K562 (cell line): Measurements from ENCODE around the gene NACC1. TPM values are rescaled to one million over a fixed set of nuclear protein-coding genes. Genes with fewer than 3 reads are reported as not detected.

Experiments used
- ATF7 ChIP-seq: fragments of 450-650 bp; IDR thresholded peaks from 2 replicates; pipeline ENCODE4 v1.7.1; 2014; ENCODE audit warnings: mild to moderate bottlenecking, moderate library complexity
- HMGN3 ChIP-seq: IDR thresholded peaks from 2 replicates; pipeline ENCODE4 v1.6.1; 2011; ENCODE audit warnings: borderline replicate concordance, low read depth, mild to moderate bottlenecking, mixed read lengths, low read length; ENCODE audit not compliant: insufficient read length; ENCODE audit errors: extremely low read depth
- NR2C2 ChIP-seq, 2 experiments: fragments of 200-800 bp in 1 of 2; sonication (Bioruptor generic) in 1 of 2; sonication (generic) in 1 of 2; formaldehyde crosslinking in 1 of 2; IDR thresholded peaks; 2 replicates each; pipeline versions ENCODE4 v1.6.1 to v1.8.0; 2016 to 2022; ENCODE audit warnings: mild to moderate bottlenecking in 1 of 2, missing compliant biosample characterization in 1 of 2, missing genetic modification characterization in 1 of 2, missing genetic modification reagents in 1 of 2
- PCBP2 ChIP-seq: fragments of 200-400 bp; formaldehyde crosslinking; IDR thresholded peaks from 2 replicates; pipeline ENCODE4 v1.6.1; 2018; ENCODE audit warnings: low read length, low read depth, mild to moderate bottlenecking, moderate library complexity; ENCODE audit not compliant: poor library complexity, severe bottlenecking
- SAFB ChIP-seq: fragments of 200-400 bp; formaldehyde crosslinking; IDR thresholded peaks from 2 replicates; pipeline ENCODE4 v1.6.1; 2017; ENCODE audit warnings: low read depth, low read length, borderline replicate concordance
- TCF7L2 ChIP-seq: fragments of 150-350 bp; IDR thresholded peaks from 2 replicates; pipeline ENCODE4 v1.6.1; 2016; ENCODE audit warnings: low read depth, mild to moderate bottlenecking, low read length, moderate library complexity
- U2AF2 ChIP-seq: fragments of 200-400 bp; formaldehyde crosslinking; optimal IDR thresholded peaks from 2 replicates; pipeline ENCODE3; 2017; ENCODE audit warnings: low read depth, mild to moderate bottlenecking, low read length
- ZNF23 ChIP-seq: fragments of 250-450 bp; sonication (Bioruptor Pico); IDR thresholded peaks from 2 replicates; pipeline ENCODE4 v1.4.0; 2020; ENCODE audit warnings: mild to moderate bottlenecking
- ZNF318 ChIP-seq, 2 experiments: fragments of 450-650 bp; IDR thresholded peaks; 2 replicates each; pipeline ENCODE4 v1.6.1; 2016; ENCODE audit warnings: mild to moderate bottlenecking in 2 of 2, borderline replicate concordance in 1 of 2, low read depth in 1 of 2, moderate library complexity in 1 of 2
- ZNF561 ChIP-seq: fragments of 450-650 bp; formaldehyde crosslinking; conservative IDR thresholded peaks from 2 replicates; pipeline ENCODE4 v1.4.0; 2020; ENCODE audit warnings: mild to moderate bottlenecking, moderate library complexity
- polyA plus RNA-seq, 8 experiments: library from polyadenylated mRNA; depleted of rRNA in 4 of 8; stranded (reverse) in 5 of 8; unstranded in 3 of 8; fragments of >200 nt; fragmentation: Nextera tagmentation in 2 of 8; fragmentation: Illumina TruSeq in 1 of 8; extraction: Ambion mirVana in 2 of 8; extraction: Trizol in 1 of 8; gene quantifications; 2 replicates each; pipeline versions ENCODE4 v1.2.1 to v1.2.3, GENCODE V29; 2011 to 2014; ENCODE audit warnings: inconsistent platforms in 1 of 8, missing spikeins in 1 of 8
- total RNA-seq, 7 experiments: library from RNA; depleted of rRNA in 6 of 7; stranded (reverse); fragments of >200 nt in 6 of 7; fragmentation: Illumina TruSeq in 2 of 7; extraction: Trizol in 2 of 7; gene quantifications; 2 replicates each; pipeline versions ENCODE4 v1.2.1 to v1.2.3, GENCODE V29; 2011 to 2021; ENCODE audit warnings: low replicate concordance in 1 of 7
- TF ChIP-seq, protein P1 (sequence below): IDR thresholded peaks from 2 replicates; pipeline ENCODE4 v1.6.1; 2011; ENCODE audit warnings: borderline replicate concordance, low read depth, mild to moderate bottlenecking, moderate library complexity, low read length; ENCODE audit not compliant: insufficient read depth, poor library complexity, severe bottlenecking
- TF ChIP-seq, protein P2 (sequence below), 2 experiments: fragments of 450-650 bp in 1 of 2; sonication (generic) in 1 of 2; formaldehyde crosslinking in 1 of 2; IDR thresholded peaks in 1 of 2; conservative IDR thresholded peaks in 1 of 2; 2 replicates each; pipeline versions ENCODE4 v1.6.1 to v1.8.1; 2016 to 2023; ENCODE audit warnings: mild to moderate bottlenecking in 2 of 2, moderate library complexity in 2 of 2, inconsistent platforms in 1 of 2, missing genetic modification reagents in 1 of 2
- TF ChIP-seq, protein P3 (sequence below): fragments of 250-450 bp; sonication (Bioruptor Pico); IDR thresholded peaks from 2 replicates; pipeline ENCODE4 v1.8.0; 2021; ENCODE audit warnings: borderline replicate concordance, mild to moderate bottlenecking, moderate library complexity; ENCODE audit not compliant: poor library complexity, severe bottlenecking

NACC1 gene
- total and polyA plus RNA-seq, 9 of the 15 experiments (the other 6 are each of a cell fraction or from before 2014, with no cell fraction given), result 0.04 to 96.6 (median 25.8) TPM

GRCh38 chr19:13152974-13153568, 35.0 kb downstream of the NACC1 start (continued):
- TF ChIP-seq ZNF318 (IDR thresholded peaks at IDR 0.05; ENCODE audit: borderline replicate concordance in 1 of 2, low read depth in 1 of 2) (no peak), TCF7L2 (no peak), PCBP2 (peak; percentile 85), U2AF2 (no peak), HMGN3 (peak; percentile 64), NR2C2 (CRISPR knock-in tag; IDR thresholded peaks at IDR 0.05) (peak; percentile 56; the same call in 1 of the 2 replicates), NR2C2 (tag; IDR thresholded peaks at IDR 0.05) (peak; percentile 43), ZNF23 (CRISPR knock-in tag) (no peak), ATF7 (peak; percentile 98), SAFB (peak; percentile 86; the same call in 1 of the 2 replicates), ZNF561 (CRISPR knock-in tag) (no peak)
- TF ChIP-seq, protein P1, sequence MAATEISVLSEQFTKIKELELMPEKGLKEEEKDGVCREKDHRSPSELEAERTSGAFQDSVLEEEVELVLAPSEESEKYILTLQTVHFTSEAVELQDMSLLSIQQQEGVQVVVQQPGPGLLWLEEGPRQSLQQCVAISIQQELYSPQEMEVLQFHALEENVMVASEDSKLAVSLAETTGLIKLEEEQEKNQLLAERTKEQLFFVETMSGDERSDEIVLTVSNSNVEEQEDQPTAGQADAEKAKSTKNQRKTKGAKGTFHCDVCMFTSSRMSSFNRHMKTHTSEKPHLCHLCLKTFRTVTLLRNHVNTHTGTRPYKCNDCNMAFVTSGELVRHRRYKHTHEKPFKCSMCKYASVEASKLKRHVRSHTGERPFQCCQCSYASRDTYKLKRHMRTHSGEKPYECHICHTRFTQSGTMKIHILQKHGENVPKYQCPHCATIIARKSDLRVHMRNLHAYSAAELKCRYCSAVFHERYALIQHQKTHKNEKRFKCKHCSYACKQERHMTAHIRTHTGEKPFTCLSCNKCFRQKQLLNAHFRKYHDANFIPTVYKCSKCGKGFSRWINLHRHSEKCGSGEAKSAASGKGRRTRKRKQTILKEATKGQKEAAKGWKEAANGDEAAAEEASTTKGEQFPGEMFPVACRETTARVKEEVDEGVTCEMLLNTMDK, result no peak
- TF ChIP-seq, protein P2, sequence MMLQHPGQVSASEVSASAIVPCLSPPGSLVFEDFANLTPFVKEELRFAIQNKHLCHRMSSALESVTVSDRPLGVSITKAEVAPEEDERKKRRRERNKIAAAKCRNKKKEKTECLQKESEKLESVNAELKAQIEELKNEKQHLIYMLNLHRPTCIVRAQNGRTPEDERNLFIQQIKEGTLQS (IDR thresholded peaks at IDR 0.05), result peak; percentile 97
- TF ChIP-seq, protein P2 (CRISPR knock-in tag; conservative IDR thresholded peaks at IDR 0.05), result peak; percentile 74; the same call in 1 of the 2 replicates
- TF ChIP-seq, protein P3, sequence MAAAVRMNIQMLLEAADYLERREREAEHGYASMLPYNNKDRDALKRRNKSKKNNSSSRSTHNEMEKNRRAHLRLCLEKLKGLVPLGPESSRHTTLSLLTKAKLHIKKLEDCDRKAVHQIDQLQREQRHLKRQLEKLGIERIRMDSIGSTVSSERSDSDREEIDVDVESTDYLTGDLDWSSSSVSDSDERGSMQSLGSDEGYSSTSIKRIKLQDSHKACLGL (CRISPR knock-in tag), result no peak
